Activated T-cell treated with anti-CD3 and anti-CD28 coated beads, Interleukin-2, amount 50 U/mL, for 48 hours (primary cell): Measurements from ENCODE around the gene CTNNA1.
"Not testable (repeated sequence)": the region's sequence is repeated elsewhere in the genome, so short reads cannot be mapped to it uniquely, and the experiment has no call there.

Experiments
- DNase-seq, 2 experiments: peaks; one replicate each; pipeline ENCODE4 v3.0.0-alpha.2; 2020

The CTNNA1 gene, protein sequence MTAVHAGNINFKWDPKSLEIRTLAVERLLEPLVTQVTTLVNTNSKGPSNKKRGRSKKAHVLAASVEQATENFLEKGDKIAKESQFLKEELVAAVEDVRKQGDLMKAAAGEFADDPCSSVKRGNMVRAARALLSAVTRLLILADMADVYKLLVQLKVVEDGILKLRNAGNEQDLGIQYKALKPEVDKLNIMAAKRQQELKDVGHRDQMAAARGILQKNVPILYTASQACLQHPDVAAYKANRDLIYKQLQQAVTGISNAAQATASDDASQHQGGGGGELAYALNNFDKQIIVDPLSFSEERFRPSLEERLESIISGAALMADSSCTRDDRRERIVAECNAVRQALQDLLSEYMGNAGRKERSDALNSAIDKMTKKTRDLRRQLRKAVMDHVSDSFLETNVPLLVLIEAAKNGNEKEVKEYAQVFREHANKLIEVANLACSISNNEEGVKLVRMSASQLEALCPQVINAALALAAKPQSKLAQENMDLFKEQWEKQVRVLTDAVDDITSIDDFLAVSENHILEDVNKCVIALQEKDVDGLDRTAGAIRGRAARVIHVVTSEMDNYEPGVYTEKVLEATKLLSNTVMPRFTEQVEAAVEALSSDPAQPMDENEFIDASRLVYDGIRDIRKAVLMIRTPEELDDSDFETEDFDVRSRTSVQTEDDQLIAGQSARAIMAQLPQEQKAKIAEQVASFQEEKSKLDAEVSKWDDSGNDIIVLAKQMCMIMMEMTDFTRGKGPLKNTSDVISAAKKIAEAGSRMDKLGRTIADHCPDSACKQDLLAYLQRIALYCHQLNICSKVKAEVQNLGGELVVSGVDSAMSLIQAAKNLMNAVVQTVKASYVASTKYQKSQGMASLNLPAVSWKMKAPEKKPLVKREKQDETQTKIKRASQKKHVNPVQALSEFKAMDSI

GRCh38 chr5:138752951-138753793 is at the start of gene CTNNA1:
Gene CTNNA1, plus strand, starts transcription at chr5:138753425. Its CDS starts 28,500 bp downstream, at chr5:138781925.
- peak; percentile 76 to 77 for DNase-seq

- DNase-seq = not testable (repeated sequence)
Observed at GRCh38 chr5:138703777-138704176, 49.4 kb upstream of the CTNNA1 start.

GRCh38 chr5:138705007-138705406 is 48.2 kb upstream of the CTNNA1 start:
- no peak for DNase-seq

DNA sequence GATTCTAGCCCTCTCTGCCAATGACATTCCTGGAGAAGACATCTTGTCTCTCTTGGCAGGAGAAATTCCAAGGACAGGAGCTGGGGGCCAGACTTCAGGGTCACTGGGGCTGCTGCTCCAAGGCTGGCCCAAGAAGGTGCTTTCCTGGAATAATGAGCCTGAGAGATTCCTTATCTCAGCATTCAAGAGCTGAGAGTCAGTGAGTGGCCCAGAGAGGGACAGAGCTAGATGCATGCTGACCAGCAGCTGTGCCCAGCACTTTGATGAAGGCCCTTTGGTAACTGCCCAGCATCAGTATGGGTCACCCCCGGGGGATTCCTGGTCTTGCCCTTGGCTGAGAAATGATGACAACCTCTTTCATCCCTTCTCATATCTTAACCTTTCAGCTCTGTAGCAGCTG is 47.7 kb upstream of the CTNNA1 start:
- no peak for DNase-seq

GRCh38 chr5:138706655-138707480 is 46.4 kb upstream of the CTNNA1 start:
- no peak for DNase-seq

DNA sequence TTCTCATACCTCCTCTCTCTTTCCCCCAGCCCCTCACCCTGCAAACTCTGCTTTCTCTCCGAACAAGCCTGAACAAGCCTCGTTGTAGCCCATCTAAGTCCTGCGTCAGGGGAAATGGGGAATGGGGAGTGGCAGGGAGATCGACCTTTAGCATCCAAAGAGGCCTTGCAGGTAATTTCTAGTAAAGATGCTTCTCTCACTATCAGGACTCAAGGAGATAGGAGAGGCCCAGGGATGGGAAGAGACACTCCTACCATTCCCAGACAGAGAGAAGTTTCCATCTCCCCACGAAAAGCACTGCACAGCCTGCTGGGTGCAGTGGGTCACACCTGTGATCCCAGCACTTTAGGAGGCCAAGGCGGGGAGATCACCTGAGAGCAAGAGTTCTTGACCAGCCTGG is 44.4 kb upstream of the CTNNA1 start:
- DNase-seq = no peak

- no peak for DNase-seq
Observed at GRCh38 chr5:138709202-138709601, 44.0 kb upstream of the CTNNA1 start.

- DNase-seq = no peak
Observed at GRCh38 chr5:138711087-138711486, 42.1 kb upstream of the CTNNA1 start.

DNA sequence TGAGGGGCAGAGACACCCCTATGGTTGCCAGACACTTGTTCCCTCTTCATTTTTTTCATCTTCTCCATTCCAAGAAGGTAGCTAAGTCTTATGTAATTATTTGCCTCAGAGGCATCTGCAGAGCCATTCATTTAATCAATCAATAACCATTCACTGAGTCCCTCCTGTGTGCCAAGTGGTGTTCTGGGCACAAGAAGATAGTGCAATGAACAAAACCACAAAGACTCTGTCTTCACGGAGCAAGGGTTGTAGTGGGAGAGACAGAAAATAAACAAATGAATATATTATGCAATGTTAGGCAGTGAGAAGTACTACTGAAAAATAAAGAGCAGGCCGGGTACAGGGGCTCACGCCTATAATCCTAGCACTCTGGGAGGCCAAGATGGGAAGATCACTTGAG is 41.4 kb upstream of the CTNNA1 start:
- DNase-seq = no peak

- no peak for DNase-seq
Observed at GRCh38 chr5:138712324-138712723, 40.9 kb upstream of the CTNNA1 start.

- no peak for DNase-seq
Observed at GRCh38 chr5:138712791-138713190, 40.4 kb upstream of the CTNNA1 start.

DNA sequence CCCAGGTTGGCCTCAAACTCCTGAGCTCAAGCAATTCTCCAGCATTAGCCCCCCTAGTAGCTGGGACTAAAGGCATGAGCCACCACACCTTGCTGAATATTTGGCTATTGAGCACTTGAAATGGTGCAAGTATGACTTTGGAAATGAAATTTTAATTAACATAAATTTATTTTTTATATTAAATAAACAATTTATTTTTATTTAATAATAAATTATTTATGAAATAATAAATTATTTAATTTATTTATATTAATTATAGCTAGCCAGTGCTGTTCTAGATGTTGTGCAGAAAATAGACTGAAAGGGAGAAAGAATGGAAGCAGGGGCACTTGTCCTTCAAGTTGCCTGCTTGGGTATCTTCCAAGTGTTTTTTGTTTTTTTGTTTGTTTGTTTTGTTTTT is 40.0 kb upstream of the CTNNA1 start:
- no peak for DNase-seq

- DNase-seq = no peak
Observed at GRCh38 chr5:138714694-138715093, 38.5 kb upstream of the CTNNA1 start.

GRCh38 chr5:138715931-138716432 is 37.2 kb upstream of the CTNNA1 start:
- DNase-seq = not testable (repeated sequence)

GRCh38 chr5:138716456-138716924 is 36.7 kb upstream of the CTNNA1 start:
- no peak for DNase-seq

DNA sequence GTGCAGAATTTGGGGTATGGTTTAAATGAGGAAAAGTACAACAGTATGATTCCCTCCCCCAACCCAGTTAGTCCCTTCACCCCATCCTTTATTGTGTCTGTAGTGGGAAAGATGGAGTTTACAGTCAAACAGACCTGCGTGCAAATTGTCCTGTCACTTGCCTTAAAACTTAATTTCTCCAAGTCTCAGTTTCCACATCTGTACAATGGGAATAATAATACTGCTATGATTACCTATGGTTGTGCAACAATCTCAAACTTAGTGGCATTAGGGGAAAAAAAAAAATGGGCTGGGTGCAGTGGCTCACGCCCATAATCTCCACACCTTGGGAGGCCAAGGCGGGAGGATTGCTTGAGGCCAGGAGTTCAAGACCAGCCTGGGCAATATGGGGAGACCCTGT is 35.8 kb upstream of the CTNNA1 start:
- DNase-seq = no peak

DNA sequence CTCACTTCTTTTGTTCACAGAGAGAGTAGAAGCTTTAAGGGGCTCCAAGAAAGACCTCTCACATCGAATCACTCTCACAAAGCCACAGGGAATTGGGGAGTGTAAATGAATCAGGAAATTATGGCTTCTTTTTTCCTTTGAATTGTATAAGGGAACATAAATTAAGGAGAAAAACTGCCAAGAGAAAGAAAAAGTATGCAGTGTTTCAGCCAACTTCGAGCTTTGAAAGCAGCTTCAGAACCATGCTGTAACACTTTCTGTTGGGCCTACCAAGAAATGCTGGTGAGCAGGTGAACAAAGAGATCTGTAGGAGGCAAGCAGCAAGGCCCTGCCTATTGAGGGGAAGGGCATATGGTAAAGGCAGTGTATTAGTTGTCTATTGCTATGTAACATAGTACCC is 33.4 kb upstream of the CTNNA1 start:
- DNase-seq = no peak

DNA sequence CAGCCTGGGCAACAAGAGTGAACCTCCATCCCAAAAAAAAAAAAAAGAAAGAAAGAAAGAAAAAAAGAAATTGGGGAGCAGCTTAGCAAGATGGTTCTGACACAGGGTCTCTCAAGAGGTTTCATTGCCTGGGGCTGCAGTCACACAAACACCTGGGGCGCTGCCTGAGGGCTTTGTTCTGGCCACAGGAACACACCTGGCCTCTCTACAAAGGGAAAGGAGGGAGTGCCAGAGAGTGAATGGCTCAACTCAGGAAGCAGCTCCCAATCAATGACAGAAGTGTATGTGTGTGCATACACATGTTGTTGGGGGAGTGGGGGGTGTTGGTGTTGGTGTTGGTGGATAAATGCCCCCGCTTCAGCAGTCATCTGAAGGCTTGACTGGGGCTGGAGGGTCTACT is 32.4 kb upstream of the CTNNA1 start:
- DNase-seq = no peak

GRCh38 chr5:138721979-138722378 is 31.2 kb upstream of the CTNNA1 start:
- no peak for DNase-seq

GRCh38 chr5:138722544-138723177 is 30.6 kb upstream of the CTNNA1 start:
- no peak for DNase-seq

DNA sequence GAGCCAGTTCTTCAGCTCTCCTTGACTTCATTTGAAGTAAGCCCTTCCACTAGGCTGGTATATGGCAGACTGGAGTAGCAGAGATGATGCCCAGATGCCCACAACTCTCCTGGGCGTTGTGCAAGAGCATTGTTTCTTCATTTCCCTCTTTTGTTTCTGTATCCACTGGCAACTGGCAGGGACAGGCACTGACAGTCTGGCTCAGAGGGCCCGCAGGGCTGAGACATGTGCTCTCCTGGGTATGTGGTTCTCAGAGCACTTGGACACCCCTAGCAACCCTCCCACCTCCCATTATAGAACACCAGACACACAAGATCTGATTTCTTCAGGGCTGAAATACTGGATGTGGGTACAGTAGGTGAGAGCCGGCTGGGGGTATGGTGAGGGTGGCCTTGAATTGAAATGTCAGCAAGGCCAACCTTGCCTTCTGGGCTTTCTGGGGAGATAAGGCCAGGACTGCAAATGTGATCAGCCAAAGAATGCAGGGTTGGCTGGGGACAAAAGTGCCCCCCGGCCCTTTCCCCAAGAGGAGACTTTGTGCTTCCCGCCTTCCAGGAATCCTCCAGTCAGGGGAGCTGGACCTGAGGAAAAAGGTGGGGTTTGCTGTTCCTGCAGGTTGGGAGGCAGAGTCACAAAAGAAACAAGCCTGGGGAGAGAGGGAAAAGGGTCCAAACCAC is 28.6 kb upstream of the CTNNA1 start:
- no peak for DNase-seq
